ENCODE data around the gene ITLN1.

Gene ITLN1

DNA sequence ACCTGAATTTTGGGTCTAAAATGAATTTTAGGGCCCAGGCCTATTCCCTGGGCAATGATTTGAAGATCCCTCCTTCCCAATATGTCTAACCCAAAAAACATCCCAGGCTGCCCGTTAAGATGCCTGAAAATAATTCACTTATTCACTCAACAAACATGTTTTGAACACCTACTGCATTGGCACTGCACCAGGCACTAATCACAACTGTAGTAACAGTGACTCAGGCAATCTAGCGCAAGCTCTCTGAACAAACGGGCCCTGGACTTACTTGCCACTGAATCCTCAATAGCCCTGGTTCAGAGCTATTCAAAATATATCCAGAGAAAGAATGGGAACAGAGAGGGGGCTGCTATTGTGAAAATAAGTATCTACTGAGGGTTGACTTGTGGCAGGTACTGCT is 26.5 kb downstream of the ITLN1 start:
- H3K27ac ChIP-seq (replicated peaks), result peak overlapping the region; percentile 39
- H3K4me3 ChIP-seq (replicated peaks; ENCODE audit: insufficient read depth, low read length), result no peak overlapping the region
- H3K27me3 ChIP-seq (ENCODE audit: insufficient read depth, poor library complexity, severe bottlenecking), result no peaks in the 10 kb centered on the region
- no peak for TF ChIP-seq GABPA (IDR thresholded peaks at IDR 0.05; ENCODE audit: low read depth)
- TF ChIP-seq SPI1 (IDR thresholded peaks at IDR 0.05; ENCODE audit: borderline replicate concordance, low read depth), result no peak
- TF ChIP-seq POLR2AphosphoS5 (IDR thresholded peaks at IDR 0.05; ENCODE audit: low read depth), result no peak
- TF ChIP-seq, protein P1, sequence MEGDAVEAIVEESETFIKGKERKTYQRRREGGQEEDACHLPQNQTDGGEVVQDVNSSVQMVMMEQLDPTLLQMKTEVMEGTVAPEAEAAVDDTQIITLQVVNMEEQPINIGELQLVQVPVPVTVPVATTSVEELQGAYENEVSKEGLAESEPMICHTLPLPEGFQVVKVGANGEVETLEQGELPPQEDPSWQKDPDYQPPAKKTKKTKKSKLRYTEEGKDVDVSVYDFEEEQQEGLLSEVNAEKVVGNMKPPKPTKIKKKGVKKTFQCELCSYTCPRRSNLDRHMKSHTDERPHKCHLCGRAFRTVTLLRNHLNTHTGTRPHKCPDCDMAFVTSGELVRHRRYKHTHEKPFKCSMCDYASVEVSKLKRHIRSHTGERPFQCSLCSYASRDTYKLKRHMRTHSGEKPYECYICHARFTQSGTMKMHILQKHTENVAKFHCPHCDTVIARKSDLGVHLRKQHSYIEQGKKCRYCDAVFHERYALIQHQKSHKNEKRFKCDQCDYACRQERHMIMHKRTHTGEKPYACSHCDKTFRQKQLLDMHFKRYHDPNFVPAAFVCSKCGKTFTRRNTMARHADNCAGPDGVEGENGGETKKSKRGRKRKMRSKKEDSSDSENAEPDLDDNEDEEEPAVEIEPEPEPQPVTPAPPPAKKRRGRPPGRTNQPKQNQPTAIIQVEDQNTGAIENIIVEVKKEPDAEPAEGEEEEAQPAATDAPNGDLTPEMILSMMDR (IDR thresholded peaks at IDR 0.05; ENCODE audit: insufficient read depth, low read length), result no peak
- TF ChIP-seq, protein P2, sequence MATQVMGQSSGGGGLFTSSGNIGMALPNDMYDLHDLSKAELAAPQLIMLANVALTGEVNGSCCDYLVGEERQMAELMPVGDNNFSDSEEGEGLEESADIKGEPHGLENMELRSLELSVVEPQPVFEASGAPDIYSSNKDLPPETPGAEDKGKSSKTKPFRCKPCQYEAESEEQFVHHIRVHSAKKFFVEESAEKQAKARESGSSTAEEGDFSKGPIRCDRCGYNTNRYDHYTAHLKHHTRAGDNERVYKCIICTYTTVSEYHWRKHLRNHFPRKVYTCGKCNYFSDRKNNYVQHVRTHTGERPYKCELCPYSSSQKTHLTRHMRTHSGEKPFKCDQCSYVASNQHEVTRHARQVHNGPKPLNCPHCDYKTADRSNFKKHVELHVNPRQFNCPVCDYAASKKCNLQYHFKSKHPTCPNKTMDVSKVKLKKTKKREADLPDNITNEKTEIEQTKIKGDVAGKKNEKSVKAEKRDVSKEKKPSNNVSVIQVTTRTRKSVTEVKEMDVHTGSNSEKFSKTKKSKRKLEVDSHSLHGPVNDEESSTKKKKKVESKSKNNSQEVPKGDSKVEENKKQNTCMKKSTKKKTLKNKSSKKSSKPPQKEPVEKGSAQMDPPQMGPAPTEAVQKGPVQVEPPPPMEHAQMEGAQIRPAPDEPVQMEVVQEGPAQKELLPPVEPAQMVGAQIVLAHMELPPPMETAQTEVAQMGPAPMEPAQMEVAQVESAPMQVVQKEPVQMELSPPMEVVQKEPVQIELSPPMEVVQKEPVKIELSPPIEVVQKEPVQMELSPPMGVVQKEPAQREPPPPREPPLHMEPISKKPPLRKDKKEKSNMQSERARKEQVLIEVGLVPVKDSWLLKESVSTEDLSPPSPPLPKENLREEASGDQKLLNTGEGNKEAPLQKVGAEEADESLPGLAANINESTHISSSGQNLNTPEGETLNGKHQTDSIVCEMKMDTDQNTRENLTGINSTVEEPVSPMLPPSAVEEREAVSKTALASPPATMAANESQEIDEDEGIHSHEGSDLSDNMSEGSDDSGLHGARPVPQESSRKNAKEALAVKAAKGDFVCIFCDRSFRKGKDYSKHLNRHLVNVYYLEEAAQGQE (IDR thresholded peaks at IDR 0.05; ENCODE audit: insufficient replicate concordance, low read depth), result no peak
- no peak for DNase-seq (ENCODE audit: low read depth in 1 of 2, low spot score in 1 of 2)

DNA sequence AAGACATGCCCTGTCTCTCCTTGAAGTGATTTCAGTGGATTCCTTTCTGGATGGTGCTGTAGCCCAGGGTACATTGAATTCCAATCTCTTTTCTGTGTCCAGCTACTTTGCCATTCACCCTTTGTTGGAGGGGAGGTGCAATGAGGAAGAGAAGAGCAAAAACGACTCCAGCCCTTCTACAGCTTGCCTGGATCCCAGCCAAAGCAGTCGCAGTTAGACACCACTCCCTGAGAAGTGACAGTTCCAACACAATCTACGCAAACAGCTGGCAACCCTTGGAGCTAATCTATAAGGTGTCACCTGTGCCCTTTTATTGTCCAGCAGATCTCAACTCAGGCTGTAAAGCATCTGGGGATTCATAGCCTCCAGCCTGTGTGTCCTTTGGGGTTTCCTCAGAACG is 26.9 kb downstream of the ITLN1 start:
- H3K27me3 ChIP-seq (ENCODE audit: insufficient read depth, poor library complexity, severe bottlenecking), result no peaks in the 10 kb centered on the region
- TF ChIP-seq POLR2AphosphoS5 (IDR thresholded peaks at IDR 0.05; ENCODE audit: low read depth) (no peak), GABPA (IDR thresholded peaks at IDR 0.05; ENCODE audit: low read depth) (no peak), SPI1 (IDR thresholded peaks at IDR 0.05; ENCODE audit: borderline replicate concordance, low read depth) (peak; percentile 36; the same call in 1 of the 2 replicates)
- H3K27ac ChIP-seq (replicated peaks), result no peak overlapping the region; the same call in 1 of the 2 replicates
- no peak overlapping the region for H3K4me3 ChIP-seq (replicated peaks; ENCODE audit: insufficient read depth, low read length)
- DNase-seq (ENCODE audit: low read depth in 1 of 2, low spot score in 1 of 2), result peak in 1 of 2 experiments; percentile 66

DNA sequence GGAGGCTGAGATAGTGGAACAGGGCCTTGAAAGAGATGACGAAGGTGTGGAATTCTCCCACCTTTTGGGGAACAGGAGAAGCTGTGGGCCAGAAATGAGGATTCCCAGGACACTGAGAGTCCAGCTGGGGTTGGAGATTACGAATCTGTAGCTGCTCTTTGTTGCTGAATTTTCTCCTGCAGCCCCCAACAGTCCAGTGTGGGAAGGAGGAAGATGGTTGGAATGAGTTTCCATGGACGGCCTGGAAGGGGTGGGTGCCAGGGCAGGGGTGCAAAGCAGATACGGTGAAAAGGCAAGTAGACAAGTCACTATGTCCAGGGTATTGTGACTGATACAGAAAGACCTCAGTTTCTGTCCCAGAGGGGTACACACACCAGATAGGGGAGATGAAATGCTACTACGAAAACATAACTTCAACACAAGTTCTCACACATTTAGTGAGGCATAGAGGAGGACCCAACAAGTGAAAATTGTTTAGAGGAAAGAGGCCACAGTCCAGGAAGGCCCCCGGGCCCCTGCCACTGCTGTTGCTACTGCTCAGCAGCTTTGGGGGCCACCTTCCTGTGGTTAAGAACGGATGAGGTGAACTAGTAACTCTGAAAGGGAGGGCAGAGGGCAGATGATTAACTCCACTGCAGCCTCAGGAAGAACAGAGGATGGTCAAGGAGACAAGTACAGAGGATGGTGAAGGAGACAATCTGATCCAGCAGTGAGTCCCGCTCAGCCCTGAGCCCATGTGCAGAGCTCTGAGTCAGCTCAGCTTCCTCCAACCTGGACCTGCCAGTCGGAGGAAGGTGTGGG is 29.6 kb downstream of the ITLN1 start:
- Histone ChIP-seq H3K27ac (replicated peaks) (no peak overlapping the region), H3K4me3 (replicated peaks; ENCODE audit: insufficient read depth, low read length) (no peak overlapping the region), H3K27me3 (ENCODE audit: insufficient read depth, poor library complexity, severe bottlenecking) (no peaks in the 10 kb centered on the region)
- DNase-seq (ENCODE audit: low read depth in 1 of 2, low spot score in 1 of 2), result no peak
- TF ChIP-seq GABPA (IDR thresholded peaks at IDR 0.05; ENCODE audit: low read depth) (no peak), POLR2AphosphoS5 (IDR thresholded peaks at IDR 0.05; ENCODE audit: low read depth) (no peak), SPI1 (IDR thresholded peaks at IDR 0.05; ENCODE audit: borderline replicate concordance, low read depth) (no peak)
- TF ChIP-seq, protein P2 (IDR thresholded peaks at IDR 0.05; ENCODE audit: insufficient replicate concordance, low read depth), result no peak
- TF ChIP-seq, protein P1 (IDR thresholded peaks at IDR 0.05; ENCODE audit: insufficient read depth, low read length), result no peak

DNA sequence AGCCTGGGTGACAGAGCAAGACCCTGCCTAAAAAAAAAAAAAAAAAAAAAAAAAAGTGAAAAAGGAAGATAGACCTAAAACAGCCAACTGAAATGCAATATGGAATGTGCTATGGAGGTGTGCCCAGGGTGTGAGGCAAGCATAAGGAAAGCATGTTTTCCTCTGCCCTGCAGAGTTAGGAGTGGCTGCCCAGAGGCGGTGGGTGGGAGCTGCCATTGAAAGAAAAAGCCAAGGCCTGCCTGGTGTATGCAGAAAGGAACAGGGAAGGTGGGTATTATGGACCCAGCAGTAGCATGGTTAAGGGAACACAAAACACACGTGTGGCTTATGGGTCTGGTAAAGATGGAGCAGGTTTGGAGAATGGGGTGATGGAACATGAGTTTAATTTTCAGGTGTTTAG is 31.2 kb downstream of the ITLN1 start:
- Histone ChIP-seq H3K27ac (replicated peaks) (no peak overlapping the region), H3K4me3 (replicated peaks; ENCODE audit: insufficient read depth, low read length) (no peak overlapping the region), H3K27me3 (ENCODE audit: insufficient read depth, poor library complexity, severe bottlenecking) (no peaks in the 10 kb centered on the region)
- TF ChIP-seq POLR2AphosphoS5 (IDR thresholded peaks at IDR 0.05; ENCODE audit: low read depth) (no peak), GABPA (IDR thresholded peaks at IDR 0.05; ENCODE audit: low read depth) (no peak), SPI1 (IDR thresholded peaks at IDR 0.05; ENCODE audit: borderline replicate concordance, low read depth) (no peak)
- TF ChIP-seq, protein P1 (IDR thresholded peaks at IDR 0.05; ENCODE audit: insufficient read depth, low read length), result no peak
- TF ChIP-seq, protein P2 (IDR thresholded peaks at IDR 0.05; ENCODE audit: insufficient replicate concordance, low read depth), result no peak
- no peak for DNase-seq (ENCODE audit: low read depth in 1 of 2, low spot score in 1 of 2)

Measured in HL-60 (cell line).